ENCODE data around the gene PARN. TPM values are rescaled to one million over a fixed set of nuclear protein-coding genes. Genes with fewer than 3 reads are reported as not detected.

The PARN gene
- total RNA-seq, 4 donors from 2014 or later: 69.8 to 214 (median 120) TPM

DNA sequence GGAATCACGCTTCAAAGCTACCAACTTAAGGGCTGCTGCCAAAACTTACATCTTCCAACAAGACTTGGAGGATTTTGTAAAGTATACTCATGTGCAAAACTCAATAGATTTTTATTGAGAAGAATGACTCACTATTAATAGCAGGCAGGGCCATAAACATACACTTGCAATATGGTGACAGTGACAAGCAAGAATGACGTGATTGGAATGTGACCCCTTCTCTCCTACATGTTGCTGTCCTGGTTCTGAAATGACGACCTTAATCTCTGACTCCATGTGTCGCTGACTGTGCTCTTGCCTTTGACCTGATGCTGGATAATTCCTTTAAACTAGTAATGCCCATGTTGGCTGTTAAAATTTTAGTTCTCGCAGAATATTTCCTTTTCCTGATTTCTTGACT lies 174.5 kb downstream of the PARN start:
- H3K9me3 ChIP-seq: no peaks in the 10 kb centered on the region
- no peak overlapping the region for H3K4me3 ChIP-seq (replicated peaks in 1 of 3)
- TF ChIP-seq POLR2A (IDR thresholded peaks at IDR 0.05): no peak
- H3K27me3 ChIP-seq: no peaks in the 10 kb centered on the region
- no peaks in the 10 kb centered on the region for H3K36me3 ChIP-seq
- no peak for DNase-seq
- H3K4me1 ChIP-seq: no peaks in the 10 kb centered on the region
- intact Hi-C loops (cut with DNase I): no loop called here
- 92 to 96% methylated on average over 5 of the region's 5 CpGs for WGBS, 2 donors
- H3K27ac ChIP-seq: no peak overlapping the region

DNA sequence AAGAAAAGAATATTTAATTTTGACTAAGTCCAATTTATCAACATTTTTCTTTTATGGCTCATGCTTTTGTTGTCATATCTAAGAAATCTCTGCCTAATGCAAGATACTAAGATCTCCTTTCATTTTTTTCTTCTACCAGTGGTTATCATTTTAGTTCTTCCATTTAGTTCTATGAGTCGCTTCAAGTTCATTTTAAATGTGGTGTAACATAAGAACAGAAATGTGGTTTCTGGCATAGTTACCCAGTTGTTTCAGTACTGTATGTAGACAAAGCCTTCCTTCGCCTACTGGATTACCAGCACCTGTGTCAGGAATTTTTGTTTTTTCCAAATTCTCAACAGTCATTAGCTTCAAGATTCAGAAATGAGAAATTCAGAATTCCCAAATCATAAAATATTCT lies 175.7 kb downstream of the PARN start:
- H3K36me3 ChIP-seq: no peaks in the 10 kb centered on the region
- H3K27ac ChIP-seq: no peak overlapping the region
- H3K9me3 ChIP-seq: no peaks in the 10 kb centered on the region
- H3K4me3 ChIP-seq (replicated peaks in 1 of 3): no peak overlapping the region
- WGBS, 2 donors: 99 to 100% methylated on average over 2 of the region's 2 CpGs
- intact Hi-C loops (cut with DNase I): no loop called here
- DNase-seq: no peak
- no peaks in the 10 kb centered on the region for H3K4me1 ChIP-seq
- H3K27me3 ChIP-seq: no peaks in the 10 kb centered on the region
- no peak for TF ChIP-seq CTCF (IDR thresholded peaks at IDR 0.05)
- TF ChIP-seq POLR2A (IDR thresholded peaks at IDR 0.05): no peak

- no peak for DNase-seq
- Histone ChIP-seq H3K4me1 (no peaks in the 10 kb centered on the region), H3K27me3 (no peaks in the 10 kb centered on the region), H3K9me3 (no peaks in the 10 kb centered on the region), H3K4me3 (replicated peaks in 1 of 3) (no peak overlapping the region), H3K27ac (no peak overlapping the region), H3K36me3 (no peaks in the 10 kb centered on the region)
- WGBS, 2 donors: 94 to 97% methylated on average over 3 of the region's 3 CpGs
- intact Hi-C loops (cut with DNase I): no loop called here
- TF ChIP-seq CTCF (IDR thresholded peaks at IDR 0.05): no peak
- TF ChIP-seq POLR2A (IDR thresholded peaks at IDR 0.05): no peak
These were observed 178.0 kb downstream of the PARN start for GRCh38 chr16:14452066-14452465.

DNA sequence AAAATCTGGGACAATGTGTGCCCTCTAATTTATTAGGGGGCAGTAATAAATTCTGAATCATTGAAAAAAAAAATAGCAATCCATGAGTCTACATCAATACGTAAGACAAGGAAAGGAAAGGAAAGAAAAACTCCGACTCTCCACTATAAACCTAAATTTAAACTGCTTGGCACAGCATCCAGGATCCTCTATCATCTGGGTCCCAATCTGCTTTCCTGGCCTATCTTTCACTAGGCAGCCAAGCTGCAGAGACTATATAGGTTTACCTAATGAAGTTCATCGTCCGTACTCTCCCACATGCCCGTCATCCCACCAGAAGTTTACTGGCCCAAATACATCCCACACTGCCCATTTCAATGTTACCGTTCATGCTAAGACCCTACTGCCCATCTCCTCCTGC lies 179.2 kb downstream of the PARN start:
- TF ChIP-seq CTCF (IDR thresholded peaks at IDR 0.05) (no peak), POLR2A (IDR thresholded peaks at IDR 0.05) (no peak)
- H3K27ac ChIP-seq: no peak overlapping the region
- no peak for DNase-seq
- H3K36me3 ChIP-seq: no peaks in the 10 kb centered on the region
- no peaks in the 10 kb centered on the region for H3K9me3 ChIP-seq
- 87 to 94% methylated on average over 6 of the region's 6 CpGs for WGBS, 2 donors
- intact Hi-C loops (cut with DNase I): no loop called here
- no peak overlapping the region for H3K4me3 ChIP-seq (replicated peaks in 1 of 3)
- no peaks in the 10 kb centered on the region for H3K4me1 ChIP-seq
- H3K27me3 ChIP-seq: no peaks in the 10 kb centered on the region

DNA sequence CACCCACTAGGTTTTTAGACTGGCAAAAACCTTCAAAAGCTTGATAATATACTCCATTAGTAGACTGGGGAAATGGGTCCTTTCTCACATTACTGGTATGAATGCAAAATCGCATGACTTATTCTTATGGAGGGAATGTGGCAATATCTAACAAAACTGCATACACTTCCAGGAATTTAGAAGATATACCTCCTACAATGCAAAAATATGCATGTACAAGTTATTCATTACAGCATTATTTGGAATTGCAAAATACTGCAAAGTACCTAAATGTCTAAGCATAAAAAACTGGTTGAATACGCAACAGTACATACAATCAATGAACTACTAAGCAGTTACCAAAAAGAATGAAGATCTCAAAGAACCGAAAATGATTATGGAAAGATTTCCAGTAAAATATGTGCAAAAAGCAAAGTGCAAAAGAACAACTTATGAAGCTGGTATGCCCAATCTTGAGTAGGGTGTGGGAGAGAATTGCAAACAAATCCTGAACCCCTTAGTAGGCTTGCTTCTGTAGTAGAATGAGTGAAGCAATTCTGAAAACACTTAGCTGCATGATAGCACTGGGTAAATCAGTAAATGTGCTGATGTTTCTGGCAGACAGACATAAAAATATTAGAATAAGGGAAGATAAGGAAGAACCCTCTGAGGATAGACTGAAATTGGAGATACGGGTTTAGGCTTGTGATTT lies 180.1 kb downstream of the PARN start:
- Histone ChIP-seq H3K4me1 (no peaks in the 10 kb centered on the region), H3K27me3 (no peaks in the 10 kb centered on the region), H3K36me3 (no peaks in the 10 kb centered on the region), H3K9me3 (no peaks in the 10 kb centered on the region), H3K27ac (no peak overlapping the region), H3K4me3 (replicated peaks in 1 of 3) (no peak overlapping the region)
- WGBS, 2 donors: 89 to 96% methylated on average over 4 of the region's 4 CpGs
- DNase-seq: no peak
- TF ChIP-seq POLR2A (IDR thresholded peaks at IDR 0.05): no peak
- TF ChIP-seq CTCF (IDR thresholded peaks at IDR 0.05): no peak
- intact Hi-C loops (cut with DNase I): no loop called here

Measured in thyroid gland (tissue), 4 donors.